Activated CD8-positive, alpha-beta T cell treated with anti-CD3 and anti-CD28 coated beads for 36 hours (primary cell): ENCODE data around the gene FOXP4. TPM values are rescaled to one million over a fixed set of nuclear protein-coding genes. Genes with fewer than 3 reads are reported as not detected.
"Not testable (repeated sequence)": the region's sequence is repeated elsewhere in the genome, so short reads cannot be mapped to it uniquely, and the experiment has no call there.

ENCODE experiments used
- ATAC-seq: fragments of 200-7000 bp; cut with Tn5 transposase; one replicate; pipeline ENCODE4 v1.10.0; 2021; ENCODE audit warnings: mild to moderate bottlenecking, moderate library complexity
- CTCF ChIA-PET: fragments of 350-600 bp; sonication (Branson Sonifier 250); formaldehyde crosslinking; loops from one replicate; lab custom pipeline; 2021; ENCODE audit warnings: antibody characterized with exemption; lab: Charles Lee
- POLR2A ChIA-PET: fragments of 350-600 bp; sonication (Branson Sonifier 250); formaldehyde crosslinking; loops from one replicate; lab custom pipeline; 2021; ENCODE audit warnings: antibody characterized with exemption; lab: Charles Lee
- DNase-seq: peaks from one replicate; pipeline ENCODE4 v3.0.0-alpha.2; 2020
- H3K27ac Mint-ChIP-seq: one replicate; pipeline ENCODE4 v1.8.0; 2021; ENCODE audit warnings: mild to moderate bottlenecking, mixed read lengths
- H3K27me3 Mint-ChIP-seq: one replicate; pipeline ENCODE4 v1.8.0; 2021; ENCODE audit warnings: mixed read lengths
- H3K36me3 Mint-ChIP-seq: one replicate; pipeline ENCODE4 v1.8.0; 2021; ENCODE audit warnings: low read depth, mixed read lengths
- H3K4me1 Mint-ChIP-seq: one replicate; pipeline ENCODE4 v1.8.0; 2021; ENCODE audit warnings: low read depth, mixed read lengths
- H3K4me3 Mint-ChIP-seq: one replicate; pipeline ENCODE4 v1.8.0; 2021; ENCODE audit warnings: mild to moderate bottlenecking, moderate library complexity, mixed read lengths
- H3K9me3 Mint-ChIP-seq: one replicate; pipeline ENCODE4 v1.8.0; 2021; ENCODE audit warnings: mixed read lengths
- CTCF ChIP-seq: fragments of 200-600 bp; IDR thresholded peaks from one replicate; pipeline ENCODE4 v1.8.0; 2022; ENCODE audit warnings: antibody characterized with exemption, mild to moderate bottlenecking
- intact Hi-C: fragments of 100-400 bp; cut with micrococcal nuclease; formaldehyde crosslinking; loops from one replicate; pipeline ENCODE4 v1.10.0; 2022
- total RNA-seq, 2 experiments: library from RNA; stranded (reverse); gene quantifications; one replicate each; pipeline ENCODE4 v1.2.3, GENCODE V29; 2021

The FOXP4 gene
- total RNA-seq, 2 experiments from 2014 or later: 11.0 to 11.8 TPM

- H3K4me3 Mint-ChIP-seq: no peak overlapping the region
Observed at GRCh38 chr6:41615311-41615710, 69.1 kb downstream of the FOXP4 start.

GRCh38 chr6:41618598-41618997, 72.4 kb downstream of the FOXP4 start:
- DNase-seq (no peak), ATAC-seq (no peak)
- Mint-ChIP-seq H3K27me3 (peaks cover 13% of the 10 kb centered on the region), H3K4me3 (no peak overlapping the region), H3K9me3 (peaks cover 6% of the 10 kb centered on the region), H3K27ac (no peak overlapping the region), H3K36me3 (no peaks in the 10 kb centered on the region), H3K4me1 (no peaks in the 10 kb centered on the region)
- ChIA-PET CTCF (interaction anchor here (1.1 to 1.5 kb wide), 4 partner anchors 8 to 250 kb away, joined by 3 to 7 read pairs (median 4); no protein-coding TSS in a partner anchor), POLR2A (no interaction called here)
- TF ChIP-seq CTCF: no peak
- intact Hi-C loops: no loop called here

More at GRCh38 chr6:41615311-41615710, 69.1 kb downstream of the FOXP4 start:
- TF ChIP-seq CTCF: no peak
- Mint-ChIP-seq H3K4me1 (no peaks in the 10 kb centered on the region), H3K27me3 (peaks cover 11% of the 10 kb centered on the region), H3K36me3 (peaks cover 2% of the 10 kb centered on the region), H3K27ac (no peak overlapping the region), H3K9me3 (peaks cover 3% of the 10 kb centered on the region)
- DNase-seq (no peak), ATAC-seq (no peak)
- intact Hi-C loops: no loop called here
- POLR2A ChIA-PET: no interaction called here
- CTCF ChIA-PET: interaction anchor here (1.4 to 2.6 kb wide), 2 partner anchors 13 to 68 kb away, joined by 6 to 12 read pairs; no protein-coding TSS in a partner anchor

DNA sequence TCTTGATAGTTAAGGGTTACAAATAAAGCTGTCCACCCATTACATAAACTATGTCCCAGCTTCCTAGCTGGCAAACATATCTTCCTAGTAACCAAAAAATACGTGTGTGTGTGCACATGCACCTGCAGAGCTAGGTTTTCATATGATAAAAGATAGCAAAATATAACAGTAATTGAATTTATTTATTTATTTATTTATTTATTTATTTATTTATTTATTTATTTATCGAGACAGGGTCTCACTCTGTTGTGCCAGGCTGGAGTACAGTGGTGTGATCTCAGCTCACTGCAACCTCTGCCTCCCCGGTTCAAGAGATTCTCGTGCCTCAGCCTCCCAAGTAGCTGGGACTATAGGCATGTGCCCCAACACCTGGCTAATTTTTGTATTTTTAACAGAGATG, 73.0 kb downstream of the FOXP4 start:
- ATAC-seq, intact Hi-C loops, H3K4me3 Mint-ChIP-seq, H3K9me3 Mint-ChIP-seq, DNase-seq, H3K36me3 Mint-ChIP-seq, POLR2A ChIA-PET, H3K27ac Mint-ChIP-seq, H3K4me1 Mint-ChIP-seq: not testable (repeated sequence)
- H3K27me3 Mint-ChIP-seq: peaks cover 10% of the 10 kb centered on the region
- CTCF ChIA-PET: interaction anchor here (1.0 to 1.5 kb wide), 5 partner anchors 9 to 251 kb away, joined by 3 to 7 read pairs (median 4); no protein-coding TSS in a partner anchor

GRCh38 chr6:41621367-41621766, 75.2 kb downstream of the FOXP4 start:
- H3K36me3 Mint-ChIP-seq: no peaks in the 10 kb centered on the region
- ChIA-PET POLR2A (no interaction called here), CTCF (no interaction called here)
- DNase-seq (no peak), ATAC-seq (no peak)
- intact Hi-C loops: no loop called here
- H3K4me3 Mint-ChIP-seq: no peak overlapping the region
- H3K9me3 Mint-ChIP-seq: peaks cover 6% of the 10 kb centered on the region
- TF ChIP-seq CTCF: no peak
- H3K4me1 Mint-ChIP-seq: peaks cover 9% of the 10 kb centered on the region
- H3K27ac Mint-ChIP-seq: no peak overlapping the region
- H3K27me3 Mint-ChIP-seq: peaks cover 10% of the 10 kb centered on the region

DNA sequence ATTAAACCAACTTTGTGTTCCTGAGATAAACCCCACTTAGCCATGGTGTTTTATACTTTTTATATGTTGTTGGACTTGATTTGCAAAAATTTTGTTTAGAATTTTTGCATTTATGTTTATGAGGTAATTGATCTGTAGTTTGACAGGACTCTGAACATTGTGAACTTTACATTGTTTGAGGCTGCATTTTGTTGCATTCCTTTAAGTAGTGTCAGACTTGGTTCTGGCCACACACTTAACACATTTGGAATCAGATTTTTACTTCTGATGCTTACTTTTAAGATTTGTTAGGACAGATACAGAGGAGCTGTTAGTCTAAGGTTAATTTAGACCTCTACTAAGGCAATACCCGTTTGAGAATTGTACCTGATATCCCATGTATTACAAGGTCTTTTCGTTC, 75.6 kb downstream of the FOXP4 start:
- CTCF ChIA-PET: no interaction called here
- H3K27ac Mint-ChIP-seq: no peak overlapping the region
- H3K9me3 Mint-ChIP-seq: peaks cover 6% of the 10 kb centered on the region
- no peak overlapping the region for H3K4me3 Mint-ChIP-seq
- H3K27me3 Mint-ChIP-seq: peaks cover 10% of the 10 kb centered on the region
- intact Hi-C loops: no loop called here
- DNase-seq (no peak), ATAC-seq (no peak)
- H3K4me1 Mint-ChIP-seq: peaks cover 9% of the 10 kb centered on the region
- no peaks in the 10 kb centered on the region for H3K36me3 Mint-ChIP-seq
- POLR2A ChIA-PET: no interaction called here
- TF ChIP-seq CTCF: no peak
